ENCODE results near the gene PLEKHG7.

The PLEKHG7 gene

GRCh38 chr12:92765871-92766270 lies 63.1 kb downstream of the PLEKHG7 start:
- Histone ChIP-seq H3K79me2 (ENCODE audit: low read length) (no peaks in the 10 kb centered on the region), H3K4me2 (ENCODE audit: low read length) (no peak overlapping the region), H3K4me1 (ENCODE audit: low read length) (peaks cover 16% of the 10 kb centered on the region), H3K27me3 (ENCODE audit: low read depth, low read length) (no peaks in the 10 kb centered on the region), H3K36me3 (replicated peaks; ENCODE audit: low read depth, low read length) (no peaks in the 10 kb centered on the region), H2AFZ (ENCODE audit: low read depth, low read length) (no peak overlapping the region), H3K9me3 (ENCODE audit: insufficient read depth, low read length) (no peaks in the 10 kb centered on the region), H3K9ac (ENCODE audit: low read length) (no peak overlapping the region), H3K4me3 (ENCODE audit: low read length) (no peak overlapping the region), H3K27ac (ENCODE audit: low read length) (no peak overlapping the region), H4K20me1 (ENCODE audit: insufficient read depth, low read length) (no peaks in the 10 kb centered on the region)
- TF ChIP-seq CTCF (IDR thresholded peaks at IDR 0.05; ENCODE audit: low read depth, low read length) (no peak), EZH2phosphoT487 (IDR thresholded peaks at IDR 0.05; ENCODE audit: low read depth) (no peak)

GRCh38 chr12:92769124-92769901 lies 66.5 kb downstream of the PLEKHG7 start:
- no peak overlapping the region for H3K9ac ChIP-seq (ENCODE audit: low read length)

GRCh38 chr12:92771001-92771400 lies 68.2 kb downstream of the PLEKHG7 start:
- Histone ChIP-seq H3K79me2 (ENCODE audit: low read length) (no peaks in the 10 kb centered on the region), H3K4me1 (ENCODE audit: low read length) (peaks cover 16% of the 10 kb centered on the region), H3K27me3 (ENCODE audit: low read depth, low read length) (no peaks in the 10 kb centered on the region), H3K9ac (ENCODE audit: low read length) (no peak overlapping the region), H3K9me3 (ENCODE audit: insufficient read depth, low read length) (no peaks in the 10 kb centered on the region), H2AFZ (ENCODE audit: low read depth, low read length) (no peak overlapping the region), H3K4me2 (ENCODE audit: low read length) (no peak overlapping the region), H3K36me3 (replicated peaks; ENCODE audit: low read depth, low read length) (no peaks in the 10 kb centered on the region), H3K4me3 (ENCODE audit: low read length) (no peak overlapping the region), H3K27ac (ENCODE audit: low read length) (no peak overlapping the region), H4K20me1 (ENCODE audit: insufficient read depth, low read length) (no peaks in the 10 kb centered on the region)
- TF ChIP-seq EZH2phosphoT487 (IDR thresholded peaks at IDR 0.05; ENCODE audit: low read depth) (no peak), CTCF (IDR thresholded peaks at IDR 0.05; ENCODE audit: low read depth, low read length) (no peak)

More at GRCh38 chr12:92769124-92769901, 66.5 kb downstream of the PLEKHG7 start:
- H2AFZ ChIP-seq (ENCODE audit: low read depth, low read length): no peak overlapping the region
- no peak overlapping the region for H3K4me3 ChIP-seq (ENCODE audit: low read length)
- TF ChIP-seq CTCF (IDR thresholded peaks at IDR 0.05; ENCODE audit: low read depth, low read length) (no peak), EZH2phosphoT487 (IDR thresholded peaks at IDR 0.05; ENCODE audit: low read depth) (no peak)
- H3K27me3 ChIP-seq (ENCODE audit: low read depth, low read length): no peaks in the 10 kb centered on the region
- peaks cover 16% of the 10 kb centered on the region for H3K4me1 ChIP-seq (ENCODE audit: low read length)
- H3K79me2 ChIP-seq (ENCODE audit: low read length): no peaks in the 10 kb centered on the region
- H3K9me3 ChIP-seq (ENCODE audit: insufficient read depth, low read length): no peaks in the 10 kb centered on the region
- H3K36me3 ChIP-seq (replicated peaks; ENCODE audit: low read depth, low read length): no peaks in the 10 kb centered on the region
- H3K27ac ChIP-seq (ENCODE audit: low read length): no peak overlapping the region
- H4K20me1 ChIP-seq (ENCODE audit: insufficient read depth, low read length): no peaks in the 10 kb centered on the region
- peak overlapping the region; percentile 16; the same call in 1 of the 2 replicates for H3K4me2 ChIP-seq (ENCODE audit: low read length)

- Histone ChIP-seq H3K27me3 (ENCODE audit: low read depth, low read length) (no peaks in the 10 kb centered on the region), H3K79me2 (ENCODE audit: low read length) (no peaks in the 10 kb centered on the region), H3K4me2 (ENCODE audit: low read length) (no peak overlapping the region), H3K4me1 (ENCODE audit: low read length) (peaks cover under 1% of the 10 kb centered on the region), H3K27ac (ENCODE audit: low read length) (no peak overlapping the region), H3K9ac (ENCODE audit: low read length) (no peak overlapping the region), H3K36me3 (replicated peaks; ENCODE audit: low read depth, low read length) (peaks cover 14% of the 10 kb centered on the region), H4K20me1 (ENCODE audit: insufficient read depth, low read length) (no peaks in the 10 kb centered on the region), H3K4me3 (ENCODE audit: low read length) (no peak overlapping the region), H2AFZ (ENCODE audit: low read depth, low read length) (no peak overlapping the region), H3K9me3 (ENCODE audit: insufficient read depth, low read length) (no peaks in the 10 kb centered on the region)
- TF ChIP-seq CTCF (IDR thresholded peaks at IDR 0.05; ENCODE audit: low read depth, low read length) (no peak), EZH2phosphoT487 (IDR thresholded peaks at IDR 0.05; ENCODE audit: low read depth) (no peak)
Observed at GRCh38 chr12:92775416-92775815, 72.6 kb downstream of the PLEKHG7 start.
